HCT116 (cell line): ENCODE results near the gene IL6ST. TPM values are rescaled to one million over a fixed set of nuclear protein-coding genes. Genes with fewer than 3 reads are reported as not detected.
"Not testable (repeated sequence)": the region's sequence is repeated elsewhere in the genome, so short reads cannot be mapped to it uniquely, and the experiment has no call there.

Source experiments
- ATAC-seq: fragments of 200-7000 bp; cut with Tn5 transposase; 2 replicates; pipeline ENCODE4 v1.9.1; 2020; ENCODE audit warnings: mild to moderate bottlenecking, moderate library complexity
- BruUV-seq: library from RNA; stranded (reverse); fragments of 400-500 nt; replicated peaks from 2 replicates; lab custom pipeline; 2021; lab: Mats Ljungman, UMichigan
- CTCF ChIA-PET: fragments of 300-600 bp; sonication (Branson Sonifier 250); formaldehyde crosslinking; loops from one replicate; lab custom pipeline; 2021; ENCODE audit warnings: antibody characterized with exemption; lab: Charles Lee
- POLR2A ChIA-PET: fragments of 300-600, 350-600 bp; sonication (Branson Sonifier 250); formaldehyde crosslinking; loops from one replicate; lab custom pipeline; 2021; ENCODE audit warnings: antibody characterized with exemption; lab: Charles Lee
- RAD21 ChIA-PET, 2 experiments: fragments of 300-600 bp; sonication (Branson Sonifier 250); formaldehyde crosslinking; loops; one replicate each; lab custom pipeline; 2023; ENCODE audit warnings: low total read pairs in 2 of 2; ENCODE audit not compliant: uncharacterized antibody in 2 of 2, unreplicated experiment in 2 of 2, low non-redundant PET in 1 of 2; lab: Charles Lee
- DNase-seq: peaks from one replicate; pipeline ENCODE4 v3.0.0-alpha.2; 2010; ENCODE audit warnings: low read depth, low spot score
- H2AFZ ChIP-seq: fragments of 200-600 bp; shearing (Covaris generic), sonication (generic); 2 replicates; pipeline ENCODE4 v1.6.1; 2017; ENCODE audit warnings: low read depth, mixed run types, mixed read lengths, antibody characterized with exemption, low read length; ENCODE audit not compliant: poor library complexity, severe bottlenecking
- H3K27ac ChIP-seq: 2 replicates; pipeline ENCODE4 v1.5.1; 2012; ENCODE audit warnings: low read depth, low read length
- H3K27me3 ChIP-seq: fragments of 200-600 bp; sonication (generic); 2 replicates; pipeline ENCODE4 v1.6.1; 2016; ENCODE audit warnings: mixed run types, low read length, mixed read lengths; ENCODE audit not compliant: insufficient read depth
- H3K36me3 ChIP-seq, 2 experiments: fragments of 200-500 bp in 1 of 2; fragments of 200-600 bp in 1 of 2; sonication (Bioruptor generic) in 1 of 2; sonication (generic) in 1 of 2; 2 replicates each; pipeline versions ENCODE4 v1.5.1 to v1.6.1; 2014 to 2016; ENCODE audit warnings: low read length in 2 of 2, inconsistent platforms in 1 of 2, mixed read lengths in 1 of 2, mixed run types in 1 of 2; ENCODE audit not compliant: insufficient read depth in 2 of 2, control insufficient read depth in 1 of 2
- H3K4me1 ChIP-seq, 2 experiments: fragments of 200-600 bp in 1 of 2; sonication (generic) in 1 of 2; 2 replicates each; pipeline versions ENCODE4 v1.5.1 to v1.6.1; 2012 to 2017; ENCODE audit warnings: low read length in 2 of 2, inconsistent platforms in 1 of 2, mild to moderate bottlenecking in 1 of 2, mixed read lengths in 1 of 2, mixed run types in 1 of 2, moderate library complexity in 1 of 2; ENCODE audit not compliant: insufficient read depth in 2 of 2, control insufficient read depth in 1 of 2
- H3K4me2 ChIP-seq: fragments of 200-600 bp; sonication (generic); 2 replicates; pipeline ENCODE4 v1.6.1; 2017; ENCODE audit warnings: mixed run types, low read length, mixed read lengths
- H3K4me3 ChIP-seq, 2 experiments: fragments of 200-600 bp in 1 of 2; sonication (generic) in 1 of 2; replicated peaks in 1 of 2; 2 replicates each; pipeline ENCODE4 v1.5.1; 2011 to 2016; ENCODE audit warnings: low read length in 2 of 2, control low read depth in 1 of 2, low read depth in 1 of 2, mild to moderate bottlenecking in 1 of 2, mixed read lengths in 1 of 2, mixed run types in 1 of 2
- H3K79me2 ChIP-seq: fragments of 200-600 bp; sonication (generic); 2 replicates; pipeline ENCODE4 v1.6.1; 2017; ENCODE audit warnings: mild to moderate bottlenecking, mixed run types, low read length, moderate library complexity, mixed read lengths; ENCODE audit not compliant: insufficient read depth
- H3K9ac ChIP-seq: fragments of 200-600 bp; sonication (generic); 2 replicates; pipeline ENCODE4 v1.6.1; 2016; ENCODE audit warnings: low read length, mixed read lengths
- H3K9me2 ChIP-seq: fragments of 200-600 bp; sonication (generic), shearing (Covaris generic); 2 replicates; pipeline ENCODE4 v1.6.1; 2017; ENCODE audit warnings: mixed run types, mild to moderate bottlenecking, moderate library complexity; ENCODE audit not compliant: insufficient read depth
- H3K9me3 ChIP-seq, 2 experiments: fragments of 200-500 bp in 1 of 2; fragments of 200-600 bp in 1 of 2; sonication (Bioruptor generic) in 1 of 2; sonication (generic) in 1 of 2; 2 replicates each; pipeline ENCODE4 v1.6.1; 2014 to 2017; ENCODE audit warnings: low read length in 2 of 2, mixed read lengths in 2 of 2, inconsistent platforms in 1 of 2, low read depth in 1 of 2, mild to moderate bottlenecking in 1 of 2, mixed run types in 1 of 2, moderate library complexity in 1 of 2; ENCODE audit not compliant: control insufficient read depth in 1 of 2, insufficient read depth in 1 of 2
- H4K20me1 ChIP-seq: fragments of 200-600 bp; sonication (generic), shearing (Covaris generic); 2 replicates; pipeline ENCODE4 v1.6.1; 2017; ENCODE audit warnings: mixed run types, mild to moderate bottlenecking, moderate library complexity; ENCODE audit not compliant: insufficient read depth
- CEBPB ChIP-seq: IDR thresholded peaks from 2 replicates; pipeline ENCODE4 v1.6.1; 2012; ENCODE audit warnings: low read depth
- EGR1 ChIP-seq: IDR thresholded peaks from 2 replicates; pipeline ENCODE4 v1.6.1; 2012; ENCODE audit warnings: low read depth
- FOSL1 ChIP-seq: IDR thresholded peaks from 2 replicates; pipeline ENCODE4 v1.6.1; 2012; ENCODE audit warnings: low read depth
- SIN3A ChIP-seq: IDR thresholded peaks from 2 replicates; pipeline ENCODE4 v1.6.1; 2012; ENCODE audit warnings: low read depth
- YY1 ChIP-seq: IDR thresholded peaks from 2 replicates; pipeline ENCODE4 v1.6.1; 2011; ENCODE audit warnings: low read length, low read depth, moderate library complexity, mild to moderate bottlenecking; ENCODE audit not compliant: insufficient replicate concordance; ENCODE audit errors: extremely low read depth
- ZFX ChIP-seq: fragments of 450-650 bp; IDR thresholded peaks from 2 replicates; pipeline ENCODE4 v1.6.1; 2017
- intact Hi-C: fragments of 100-400 bp; cut with micrococcal nuclease; formaldehyde crosslinking; loops from 2 replicates; pipeline ENCODE4 v1.10.0; 2022
- total RNA-seq: library from RNA; stranded (reverse); gene quantifications from one replicate; pipeline ENCODE4 v1.2.1, GENCODE V29; 2021; ENCODE audit not compliant: unreplicated experiment

Gene IL6ST
- total RNA-seq, 1 experiment from 2014 or later: 26.5 TPM

GRCh38 chr5:55988428-55988827, 6.3 kb downstream of the IL6ST start:
- H3K9me3 ChIP-seq, H3K4me2 ChIP-seq, CTCF ChIA-PET, H3K27ac ChIP-seq, H4K20me1 ChIP-seq, POLR2A ChIA-PET, ATAC-seq, H3K9me2 ChIP-seq, H3K4me3 ChIP-seq, H3K4me1 ChIP-seq, H3K36me3 ChIP-seq, H3K9ac ChIP-seq, intact Hi-C loops, RAD21 ChIA-PET, DNase-seq, BruUV-seq, H2AFZ ChIP-seq, H3K27me3 ChIP-seq: not testable (repeated sequence)
- peaks cover 39% of the 10 kb centered on the region for H3K79me2 ChIP-seq

- ChIA-PET RAD21 (no interaction called here), POLR2A (no interaction called here), CTCF (no interaction called here)
- Histone ChIP-seq H3K27me3 (no peaks in the 10 kb centered on the region), H2AFZ (no peak overlapping the region), H3K4me1 (no peaks in the 10 kb centered on the region), H3K9ac (no peak overlapping the region), H3K27ac (no peak overlapping the region), H4K20me1 (no peaks in the 10 kb centered on the region), H3K9me3 (no peaks in the 10 kb centered on the region), H3K9me2 (no peaks in the 10 kb centered on the region), H3K4me3 (no peak overlapping the region), H3K36me3 (no peaks in the 10 kb centered on the region; a peak in 1 of 4 replicates), H3K79me2 (peaks cover 30% of the 10 kb centered on the region; the same call in 1 of the 2 replicates), H3K4me2 (no peak overlapping the region)
- TF ChIP-seq YY1 (no peak), FOSL1 (no peak), SIN3A (no peak), EGR1 (no peak), CEBPB (no peak), ZFX (no peak)
- DNase-seq: no peak
- intact Hi-C loops: no loop called here
- ATAC-seq: no peak
- BruUV-seq: no TSS peak
Measured at GRCh38 chr5:55986931-55987330, 7.8 kb downstream of the IL6ST start.
